Activated CD4-positive, alpha-beta T cell treated with anti-CD3 and anti-CD28 coated beads for 24 hours (primary cell): Measurements from ENCODE around the gene UBQLN1.
A peak's percentile ranks its signal among the peaks of the same experiment; 100 is the strongest.
"Not testable (repeated sequence)": the region's sequence is repeated elsewhere in the genome, so short reads cannot be mapped to it uniquely, and the experiment has no call there.

Source experiments
- DNase-seq, 2 donors: peaks; one replicate each; pipeline ENCODE4 v3.0.0-alpha.2; 2020; ENCODE audit warnings: low read depth in 2 of 2

UBQLN1 gene

DNA sequence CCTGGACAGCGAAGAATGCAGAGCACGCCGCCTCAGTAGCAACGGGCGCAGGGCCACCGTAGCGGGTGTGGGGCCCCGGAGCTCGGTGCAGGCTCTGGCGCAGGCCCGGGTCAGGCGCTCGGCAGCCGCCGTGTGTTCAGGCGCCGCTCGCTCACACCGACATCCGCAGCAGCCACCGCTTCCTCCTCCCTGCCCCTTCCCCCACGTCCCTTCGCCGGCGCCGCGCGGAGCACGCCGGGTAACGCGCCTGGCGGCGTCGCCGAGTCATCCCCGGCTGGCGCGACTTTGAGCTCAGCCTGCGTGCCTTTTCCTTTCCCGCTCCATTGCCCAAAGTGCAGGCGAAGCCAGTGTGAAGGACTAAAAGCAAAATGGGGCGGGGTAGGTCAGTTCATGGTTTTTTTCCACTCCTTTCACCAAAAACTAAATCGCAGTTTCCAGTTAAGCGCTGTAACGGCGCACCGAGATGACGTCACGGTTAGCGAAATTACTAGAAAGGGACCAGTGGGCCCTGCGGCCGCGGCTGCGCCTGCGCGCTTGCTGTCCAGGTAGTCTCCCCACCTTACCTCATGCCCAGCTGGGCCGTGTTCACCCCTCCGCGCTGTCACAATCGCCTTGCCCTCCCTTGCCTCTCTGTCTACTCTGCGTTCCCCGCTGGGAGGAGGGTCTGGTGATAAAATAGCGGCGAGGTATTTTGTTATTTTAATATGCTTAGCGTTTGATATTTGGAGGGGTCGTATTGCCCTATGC lies at the start of gene UBQLN1:
Gene UBQLN1 (minus strand): TSS at position 191 of the 747 bp plus-strand sequence. CDS start 279 bp downstream, outside the sequence.
- peak; percentile 82 to 85 for DNase-seq

DNA sequence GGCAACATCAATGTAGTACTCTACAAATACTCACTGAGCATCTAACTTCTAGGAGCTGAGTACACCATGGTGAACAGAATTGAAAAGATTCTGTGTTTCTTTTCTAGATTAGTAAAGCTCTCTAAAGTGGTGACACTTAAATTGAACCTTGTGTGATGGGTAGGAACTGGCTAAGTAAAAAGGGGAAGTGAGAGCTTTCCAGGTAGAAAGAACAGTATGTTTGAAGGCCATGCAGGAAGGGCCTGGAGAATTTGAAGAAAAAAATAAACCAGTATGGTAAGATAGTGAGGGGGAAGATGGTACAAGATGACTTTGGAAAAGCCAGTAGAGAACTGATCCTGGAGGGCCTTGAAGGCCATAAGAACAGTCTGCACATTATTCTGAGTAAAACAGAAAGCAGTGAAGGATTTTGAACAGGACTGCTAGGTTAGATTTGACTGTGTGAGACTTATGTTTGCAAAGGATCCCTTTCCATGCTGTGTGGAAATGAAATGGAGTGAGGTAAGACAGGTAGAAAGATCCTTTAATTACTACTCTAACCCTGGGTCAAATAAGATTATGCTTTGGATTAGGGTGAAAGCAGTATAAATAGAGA lies 46.7 kb upstream of the UBQLN1 start:
- no peak for DNase-seq

DNA sequence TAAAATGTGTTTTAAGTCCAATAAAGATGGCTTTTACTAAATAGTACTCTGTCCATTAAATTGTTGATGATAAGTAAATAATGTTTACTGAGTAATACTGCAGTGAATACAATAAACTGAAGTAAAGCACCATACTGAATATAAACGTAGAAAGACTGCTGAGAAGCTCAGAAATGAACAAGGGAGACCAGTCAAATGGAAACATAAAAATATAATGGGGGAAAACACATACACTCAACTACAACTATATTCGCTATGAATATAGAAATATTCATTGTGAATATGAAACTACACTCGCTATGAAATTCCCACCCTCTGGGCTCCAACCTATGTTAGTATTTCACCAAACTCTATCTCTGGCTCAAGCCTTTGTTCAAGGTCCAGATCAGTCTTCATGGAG lies 41.9 kb upstream of the UBQLN1 start:
- no peak for DNase-seq

DNA sequence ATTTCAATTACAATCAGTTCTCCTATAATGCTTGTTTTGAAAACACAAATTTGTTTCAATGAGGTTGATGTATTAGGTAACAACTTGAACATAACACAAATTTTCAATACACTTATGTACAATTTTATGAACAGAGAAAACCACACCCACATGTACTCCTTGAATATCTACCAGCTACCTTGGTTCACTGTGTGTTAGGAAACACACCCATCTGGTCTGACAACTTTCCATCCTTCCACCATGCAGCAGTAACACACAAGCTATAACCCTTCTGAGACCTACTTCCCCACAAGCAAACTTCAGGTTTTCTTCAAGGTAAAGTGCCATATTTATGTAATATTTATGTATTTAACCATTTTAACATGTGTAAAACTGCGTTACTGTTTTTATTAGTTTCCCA lies 36.4 kb upstream of the UBQLN1 start:
- no peak for DNase-seq

DNA sequence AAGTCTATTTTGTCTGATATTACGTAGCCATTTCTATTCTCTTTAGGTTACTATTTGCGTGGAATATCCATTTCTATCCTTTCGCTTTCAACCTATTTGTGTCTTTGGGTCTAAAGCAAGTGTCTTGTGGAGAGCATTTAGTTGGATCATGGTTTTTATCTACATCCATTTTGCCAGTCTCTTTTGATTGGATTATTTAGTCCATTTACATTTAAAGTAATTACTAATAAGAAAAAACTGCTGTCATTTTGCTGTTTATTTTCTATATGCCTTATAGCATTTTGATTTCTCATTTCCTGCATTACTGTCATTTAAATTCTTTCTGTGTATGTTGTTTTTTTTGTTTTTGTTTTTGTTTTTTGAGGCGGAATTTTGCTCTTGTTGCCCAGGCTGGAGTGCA lies 26.0 kb upstream of the UBQLN1 start:
- no peak for DNase-seq

DNA sequence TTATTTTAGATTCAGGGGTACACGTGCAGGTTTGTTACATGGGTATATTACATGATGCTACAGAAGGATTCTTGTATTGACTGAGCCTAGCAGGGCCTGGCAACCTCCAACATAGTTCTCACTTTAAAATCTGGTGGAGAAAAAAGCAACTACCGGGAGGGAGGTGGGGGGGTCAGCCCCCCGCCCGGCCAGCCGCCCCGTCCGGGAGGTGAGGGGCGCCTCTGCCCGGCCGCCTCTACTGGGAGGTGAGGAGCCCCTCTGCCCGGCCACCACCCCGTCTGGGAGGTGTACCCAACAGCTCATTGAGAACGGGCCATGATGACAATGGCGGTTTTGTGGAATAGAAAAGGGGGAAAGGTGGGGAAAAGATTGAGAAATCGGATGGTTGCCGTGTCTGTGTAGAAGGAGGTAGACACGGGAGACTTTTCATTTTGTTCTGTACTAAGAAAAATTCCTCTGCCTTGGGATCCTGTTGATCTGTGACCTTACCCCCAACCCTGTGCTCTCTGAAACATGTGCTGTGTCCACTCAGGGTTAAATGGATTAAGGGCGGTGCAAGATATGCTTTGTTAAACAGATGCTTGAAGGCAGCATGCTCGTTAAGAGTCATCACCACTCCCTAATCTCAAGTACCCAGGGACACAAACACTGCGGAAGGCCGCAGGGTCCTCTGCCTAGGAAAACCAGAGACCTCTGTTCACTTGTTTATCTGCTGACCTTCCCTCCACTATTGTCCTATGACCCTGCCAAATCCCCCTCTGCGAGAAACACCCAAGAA lies 21.0 kb upstream of the UBQLN1 start:
- DNase-seq, result not testable (repeated sequence)

DNA sequence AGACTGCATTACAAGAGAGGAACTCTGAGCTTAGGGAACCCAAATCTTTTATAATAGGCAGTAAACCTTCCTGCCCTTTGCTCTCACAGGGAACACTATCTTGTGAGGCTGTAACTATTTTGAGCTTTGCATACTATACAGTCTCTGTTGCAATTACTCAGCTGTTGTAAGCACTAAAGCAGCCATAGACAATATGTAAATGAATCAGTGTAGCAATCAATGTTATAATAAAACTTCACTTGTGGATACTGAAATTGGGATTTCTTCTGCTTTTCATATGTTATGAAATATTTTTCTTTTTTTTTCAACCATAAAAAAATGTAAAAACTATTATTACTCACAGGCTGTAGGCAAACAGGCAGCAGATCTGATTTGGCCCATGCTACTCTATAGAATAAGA lies 16.7 kb upstream of the UBQLN1 start:
- DNase-seq, result no peak

DNA sequence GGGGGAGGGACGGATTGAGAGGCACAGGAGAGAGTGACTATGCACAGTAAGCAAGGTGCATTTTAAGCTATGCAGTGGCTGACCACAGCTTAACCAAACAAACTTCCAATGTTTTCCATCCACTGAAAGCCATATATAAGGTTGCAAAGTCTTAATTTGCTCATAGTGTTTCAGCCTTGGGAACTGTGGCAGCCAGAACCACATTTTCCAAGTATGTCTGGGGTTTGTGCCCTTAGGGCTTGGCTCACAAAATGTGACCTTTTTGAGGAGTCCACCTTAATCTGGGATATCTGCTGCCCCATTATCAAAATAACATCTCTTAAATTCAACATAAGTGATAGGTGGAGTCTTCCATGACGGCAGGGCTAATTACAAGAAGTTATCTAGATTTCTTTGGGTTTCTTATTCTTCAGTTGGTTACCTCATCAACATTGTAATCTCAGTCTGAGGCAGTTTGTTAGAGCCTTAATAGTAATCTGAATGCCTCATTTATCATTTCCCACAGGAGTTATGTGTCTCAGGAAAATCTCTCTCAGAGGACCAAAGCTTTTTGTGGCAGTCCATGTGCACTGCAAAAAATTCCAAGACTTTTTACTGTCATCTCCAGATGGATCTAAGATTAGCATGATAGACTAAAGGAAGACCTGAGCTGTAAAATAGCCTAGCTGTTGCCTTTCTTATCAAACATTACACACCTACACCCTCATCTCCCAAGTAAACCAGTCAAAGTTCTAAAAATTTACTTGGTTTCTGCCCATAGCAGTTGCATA lies 15.2 kb upstream of the UBQLN1 start:
- no peak for DNase-seq

DNA sequence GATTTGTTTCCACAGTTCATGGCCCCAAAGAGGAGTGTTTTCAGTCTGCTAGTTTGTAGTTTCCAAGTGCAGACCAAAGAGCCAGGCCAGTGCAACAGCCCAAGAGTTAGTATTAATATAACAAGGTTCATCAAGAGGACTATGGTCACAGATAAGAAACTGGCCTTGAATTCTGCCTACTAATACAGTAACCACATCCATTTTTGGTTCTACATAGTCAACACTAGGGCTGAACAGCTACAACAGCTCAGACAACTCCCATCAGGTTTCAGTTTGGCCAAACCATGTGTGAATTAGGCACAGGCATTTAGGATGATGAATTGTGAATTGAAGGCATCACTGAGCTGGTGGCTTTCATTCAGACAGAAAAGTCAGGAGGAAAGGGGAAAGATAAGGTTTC lies 13.8 kb upstream of the UBQLN1 start:
- no peak for DNase-seq

DNA sequence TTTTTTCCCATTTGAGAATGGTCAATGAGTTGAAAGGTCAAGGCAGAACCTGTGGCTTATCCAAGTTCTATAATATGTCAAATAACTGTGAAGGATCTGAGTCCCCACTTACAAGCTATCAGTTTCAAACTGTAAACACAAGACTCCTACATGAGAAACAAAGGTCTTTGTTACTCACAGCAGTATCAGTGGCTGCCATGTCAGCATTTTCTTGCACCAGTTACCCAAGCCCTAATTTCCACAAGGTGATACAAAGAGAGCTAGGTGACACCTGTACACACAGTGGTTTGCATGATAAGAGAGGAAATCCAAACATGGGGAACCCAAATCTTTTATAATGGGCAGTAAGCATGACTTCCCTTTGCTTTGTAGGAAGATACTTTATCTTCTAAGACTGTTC lies 8.0 kb upstream of the UBQLN1 start:
- no peak for DNase-seq

DNA sequence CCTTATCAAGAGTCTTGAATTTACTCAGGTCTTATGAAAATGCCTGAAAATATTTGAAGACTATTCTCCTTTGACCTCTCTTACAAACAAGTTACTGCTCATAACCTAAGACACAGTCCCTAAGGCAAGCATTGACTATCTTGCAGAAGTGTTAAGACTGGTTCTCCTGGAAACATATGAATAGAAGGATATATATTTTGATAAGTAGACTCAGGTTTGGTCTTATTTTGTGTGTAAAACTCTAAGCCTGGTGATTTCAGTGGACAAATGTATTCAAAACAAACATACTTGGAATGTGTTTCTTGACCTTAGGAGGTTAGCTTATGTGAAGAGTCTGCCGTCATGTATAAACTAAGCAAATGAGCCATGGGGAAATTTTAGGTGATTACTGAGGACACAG lies 7.5 kb upstream of the UBQLN1 start:
- DNase-seq, result no peak

DNA sequence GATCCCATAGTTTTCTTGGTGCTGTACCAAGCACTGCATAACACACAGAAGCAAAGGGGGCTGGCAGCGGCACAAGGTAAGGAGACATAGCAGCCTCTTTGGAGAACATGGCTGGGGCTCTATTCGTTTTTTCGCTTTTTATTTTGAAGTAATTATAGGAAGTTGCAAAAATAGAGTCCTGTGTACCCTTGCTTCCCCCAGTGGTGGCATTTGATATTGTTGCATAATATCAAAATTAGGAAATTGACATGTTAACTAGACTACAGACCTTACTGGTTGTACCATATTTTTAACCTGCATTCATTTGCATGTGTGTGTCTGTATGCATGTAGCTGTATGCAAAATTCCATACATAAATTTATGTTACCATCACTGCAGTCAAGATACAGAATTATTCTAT lies 6.6 kb upstream of the UBQLN1 start:
- no peak for DNase-seq

DNA sequence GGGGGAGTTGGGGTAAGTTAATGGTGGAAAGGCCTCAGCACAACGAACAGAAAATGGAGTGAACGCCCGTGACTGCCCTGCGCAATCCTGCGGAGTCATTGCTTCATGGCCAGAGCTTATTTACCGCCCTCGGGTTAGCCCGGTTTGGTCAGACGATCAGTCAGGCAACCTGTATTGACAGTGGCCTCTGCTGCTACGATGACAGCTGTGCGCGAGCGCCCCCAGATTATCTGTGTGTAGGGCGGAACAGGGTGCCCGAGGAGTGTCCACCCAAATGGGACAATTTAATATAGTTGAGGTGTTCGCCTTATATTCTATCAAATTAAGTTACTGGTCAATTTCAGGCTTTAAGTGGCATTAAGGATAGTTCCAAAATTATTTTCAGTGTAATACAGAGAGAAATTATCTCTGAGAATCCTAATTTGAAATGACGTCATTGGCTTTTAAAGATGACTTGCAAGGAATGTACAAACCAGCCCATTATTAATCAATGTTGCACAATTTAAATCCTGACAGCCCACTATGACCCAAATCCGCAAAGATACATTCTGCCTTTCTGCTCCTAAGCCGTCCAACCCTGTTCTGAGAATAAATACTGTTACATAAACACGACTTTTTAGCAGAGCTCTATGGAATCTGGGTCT lies 879 bp upstream of the UBQLN1 start:
- peak; percentile 6 to 20 for DNase-seq

DNA sequence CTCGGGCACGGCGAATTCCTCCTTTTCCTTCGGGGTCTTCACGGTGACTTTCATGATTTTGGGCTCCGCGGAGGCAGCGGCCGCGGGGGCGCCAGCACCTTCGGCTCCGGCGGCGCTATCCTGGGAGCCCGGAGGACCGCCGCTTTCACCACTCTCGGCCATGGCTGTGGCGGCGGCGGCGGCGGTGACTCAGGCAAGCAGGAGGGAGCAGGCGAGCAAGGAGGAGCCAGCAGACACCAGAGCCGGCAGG lies 315 bp downstream of the UBQLN1 start:
- DNase-seq, result peak; percentile 53 to 54

DNA sequence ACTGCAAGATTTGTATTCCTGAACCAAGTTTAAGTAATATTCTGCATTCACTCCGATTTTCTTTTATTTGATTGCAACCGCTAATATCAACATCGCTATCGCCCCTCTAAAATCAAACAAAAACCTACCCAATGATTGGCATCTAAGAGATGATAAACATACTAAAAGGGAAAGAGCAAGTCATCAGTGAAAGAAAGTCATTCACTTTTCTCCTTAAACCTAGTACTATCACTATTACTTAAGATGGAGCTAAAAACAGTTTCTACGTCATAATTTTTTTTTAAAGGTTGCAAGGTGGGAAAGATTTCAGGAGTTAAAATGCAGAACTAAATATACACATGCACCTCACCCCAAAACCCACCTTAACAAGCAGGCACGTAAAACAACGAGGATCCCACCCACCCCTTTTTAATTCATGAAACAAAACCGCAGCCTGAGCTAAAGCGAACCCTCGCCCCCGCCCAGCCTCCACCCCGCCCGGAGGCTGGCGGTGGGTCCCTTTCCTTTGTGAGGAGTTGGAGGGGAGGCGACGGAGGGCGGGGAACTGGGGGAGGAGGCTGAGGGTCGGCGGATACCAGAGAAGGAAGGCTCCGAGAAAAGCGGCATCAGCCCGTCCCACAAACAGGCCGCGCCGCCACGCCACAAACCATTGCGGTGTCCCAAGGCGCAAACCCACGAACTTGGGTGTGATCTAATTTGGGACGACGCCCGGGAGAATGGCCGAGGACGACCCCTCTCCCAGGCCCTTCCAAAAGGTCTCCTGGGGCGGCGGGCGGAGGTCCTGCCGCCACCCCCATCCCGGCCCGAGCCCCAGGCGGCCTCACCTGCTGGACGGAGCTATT lies 861 bp downstream of the UBQLN1 start:
- DNase-seq, result peak; percentile 34 to 47

DNA sequence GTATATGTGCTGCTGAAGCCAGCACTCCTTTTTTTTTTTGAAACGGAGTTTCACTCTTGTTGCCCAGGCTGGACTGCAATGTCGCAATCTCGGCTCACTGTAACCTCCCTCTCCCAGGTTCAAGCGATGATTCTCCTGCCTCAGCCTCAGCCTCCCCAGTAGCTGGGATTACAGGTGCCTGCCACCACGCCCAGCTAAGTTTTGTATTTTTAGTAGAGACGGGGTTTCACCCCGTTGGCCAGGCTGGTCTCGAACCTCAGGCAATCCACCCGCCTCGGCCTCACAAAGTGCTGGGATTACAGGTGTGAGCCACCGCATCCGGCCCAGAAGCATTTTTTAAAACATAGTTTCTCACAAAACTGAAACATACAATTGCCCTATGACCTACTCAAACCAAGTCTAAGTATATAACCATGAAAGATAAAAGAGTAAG lies 2.5 kb downstream of the UBQLN1 start:
- not testable (repeated sequence) for DNase-seq

DNA sequence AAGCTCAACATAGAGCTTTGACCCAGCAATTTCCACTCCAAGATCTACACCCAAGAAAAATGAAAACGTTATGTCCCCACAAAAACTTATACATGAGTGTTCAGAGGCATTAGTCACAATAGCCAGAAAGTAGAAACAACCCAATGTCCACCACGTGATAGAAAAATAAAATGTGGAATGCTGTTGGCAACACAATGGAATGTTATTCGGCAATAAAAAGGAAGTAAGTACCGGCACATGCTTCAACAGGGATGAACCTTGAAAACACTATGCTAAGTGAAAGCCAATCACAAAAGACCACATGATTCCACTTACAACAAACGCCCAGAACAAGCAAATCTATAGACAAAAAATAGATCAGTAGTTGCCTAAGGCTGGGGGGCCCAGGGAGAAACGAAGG lies 6.0 kb downstream of the UBQLN1 start:
- DNase-seq, result no peak

DNA sequence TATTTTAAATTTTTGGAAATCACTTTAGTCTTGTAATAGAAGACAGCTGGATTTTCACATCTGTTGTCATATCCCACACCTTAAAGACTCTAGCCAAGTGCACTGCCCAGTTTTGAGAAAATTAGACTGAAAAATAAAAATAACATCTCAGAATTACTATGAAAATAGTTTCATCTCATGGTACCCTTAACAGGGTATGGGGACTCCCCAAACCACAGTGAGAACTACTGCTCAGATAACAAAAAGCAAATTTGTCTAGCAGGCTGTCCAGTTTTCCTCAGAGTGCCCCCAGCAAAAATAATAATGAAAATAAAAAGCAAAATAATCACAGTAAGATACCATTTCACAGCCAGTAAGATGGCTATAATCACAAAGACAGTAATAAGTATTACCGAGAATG lies 6.5 kb downstream of the UBQLN1 start:
- DNase-seq, result no peak

DNA sequence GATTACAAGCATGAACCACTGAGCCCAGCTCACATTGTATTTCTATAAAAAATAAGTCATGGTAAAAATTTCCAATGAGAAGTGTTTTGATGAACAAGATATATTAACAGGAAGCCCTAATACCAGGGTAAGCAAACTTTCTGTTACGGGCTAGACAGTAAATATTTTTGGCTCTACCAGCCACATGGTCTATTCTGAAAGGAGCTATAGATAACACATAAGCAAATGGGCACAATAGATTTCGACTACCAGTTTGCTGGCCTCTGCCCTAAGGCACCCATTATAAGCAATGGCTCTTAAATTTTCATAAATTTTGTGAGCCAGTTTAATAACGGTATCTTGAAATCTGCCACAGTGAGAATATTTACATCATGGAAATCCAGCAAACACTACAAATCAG lies 8.1 kb downstream of the UBQLN1 start:
- DNase-seq, result no peak

DNA sequence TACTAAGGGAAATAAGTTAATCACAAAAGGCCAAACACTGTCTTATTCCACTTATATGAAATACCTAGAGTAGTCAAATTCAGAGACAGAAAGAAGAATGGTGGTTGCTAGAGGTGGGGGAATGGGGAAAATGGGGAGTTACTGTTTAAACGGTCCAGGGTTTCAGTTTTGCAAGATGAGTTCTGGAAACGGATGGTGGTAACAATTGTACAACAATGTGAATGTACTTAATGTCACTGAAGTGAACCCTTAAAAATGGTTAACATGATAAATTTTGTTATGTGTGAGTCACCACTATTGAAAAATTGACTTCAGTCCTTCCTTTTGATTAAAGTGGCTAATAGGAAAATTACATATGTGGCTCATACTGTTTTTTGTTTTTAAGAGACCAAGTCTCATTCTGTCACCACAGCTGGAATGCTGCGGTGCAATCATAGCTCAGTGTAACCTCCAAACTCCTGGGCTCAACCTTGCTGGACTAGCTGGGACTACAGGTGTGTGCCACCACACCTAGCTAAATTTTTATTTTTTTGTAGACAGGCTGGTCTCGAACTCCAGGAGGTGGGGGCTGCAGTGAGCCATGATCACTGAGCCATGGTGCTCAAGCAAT lies 8.7 kb downstream of the UBQLN1 start:
- no peak for DNase-seq

DNA sequence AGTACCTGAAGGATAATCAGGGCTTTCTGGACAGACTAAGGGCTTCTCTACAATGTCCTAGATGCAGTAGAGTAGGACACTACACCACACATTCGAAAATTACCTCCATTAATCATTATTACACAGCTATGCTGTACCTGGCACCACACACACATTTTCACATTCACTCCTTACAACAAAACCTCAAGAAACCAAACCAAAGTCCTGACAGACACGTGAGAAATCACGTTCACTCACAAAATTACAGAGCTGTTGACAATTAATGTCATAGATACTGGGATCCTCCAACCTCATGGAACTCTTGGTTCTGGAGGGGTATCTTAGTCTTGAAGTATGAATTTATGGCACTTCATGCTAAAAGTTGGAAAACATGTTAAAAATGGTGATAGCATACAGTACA lies 16.3 kb downstream of the UBQLN1 start:
- no peak for DNase-seq
